Measurements from ENCODE around the gene ZDHHC7.

DNA sequence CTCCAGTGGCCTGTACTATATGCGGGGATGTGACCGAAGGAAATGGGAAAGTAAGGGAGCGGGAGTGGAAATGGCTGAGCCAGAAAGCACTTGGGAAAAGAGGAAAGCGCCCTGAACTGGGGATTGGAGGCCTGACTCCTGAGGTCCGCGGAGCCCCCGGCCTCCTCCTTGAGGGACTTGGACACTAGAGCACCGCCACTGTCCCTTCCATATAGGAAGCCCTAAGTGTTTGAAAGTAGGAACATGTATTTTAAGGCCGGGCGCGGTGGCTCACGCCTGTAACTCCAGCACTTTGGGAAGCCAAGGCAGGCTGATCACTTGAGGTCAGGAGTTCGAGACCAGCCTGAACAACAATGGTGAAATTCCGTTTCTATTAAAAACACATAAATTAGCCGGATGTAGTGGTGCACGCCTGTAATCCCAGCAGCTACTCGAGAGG lies 530 bp upstream of the ZDHHC7 start:
- TF ChIP-seq, protein P1, sequence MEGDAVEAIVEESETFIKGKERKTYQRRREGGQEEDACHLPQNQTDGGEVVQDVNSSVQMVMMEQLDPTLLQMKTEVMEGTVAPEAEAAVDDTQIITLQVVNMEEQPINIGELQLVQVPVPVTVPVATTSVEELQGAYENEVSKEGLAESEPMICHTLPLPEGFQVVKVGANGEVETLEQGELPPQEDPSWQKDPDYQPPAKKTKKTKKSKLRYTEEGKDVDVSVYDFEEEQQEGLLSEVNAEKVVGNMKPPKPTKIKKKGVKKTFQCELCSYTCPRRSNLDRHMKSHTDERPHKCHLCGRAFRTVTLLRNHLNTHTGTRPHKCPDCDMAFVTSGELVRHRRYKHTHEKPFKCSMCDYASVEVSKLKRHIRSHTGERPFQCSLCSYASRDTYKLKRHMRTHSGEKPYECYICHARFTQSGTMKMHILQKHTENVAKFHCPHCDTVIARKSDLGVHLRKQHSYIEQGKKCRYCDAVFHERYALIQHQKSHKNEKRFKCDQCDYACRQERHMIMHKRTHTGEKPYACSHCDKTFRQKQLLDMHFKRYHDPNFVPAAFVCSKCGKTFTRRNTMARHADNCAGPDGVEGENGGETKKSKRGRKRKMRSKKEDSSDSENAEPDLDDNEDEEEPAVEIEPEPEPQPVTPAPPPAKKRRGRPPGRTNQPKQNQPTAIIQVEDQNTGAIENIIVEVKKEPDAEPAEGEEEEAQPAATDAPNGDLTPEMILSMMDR (IDR thresholded peaks at IDR 0.05; ENCODE audit: low read length) = no peak
- no peak for TF ChIP-seq EZH2 (IDR thresholded peaks at IDR 0.05; ENCODE audit: borderline replicate concordance, low read length)

Measured in OCI-LY1 (cell line).